Memory B cell (primary cell): Measurements from ENCODE around the gene SEH1L.
"Not testable (repeated sequence)": the region's sequence is repeated elsewhere in the genome, so short reads cannot be mapped to it uniquely, and the experiment has no call there.

Experiments used
- ATAC-seq: fragments of 150-1000 bp; cut with Tn5 transposase; 2 replicates; pipeline ENCODE4 v1.10.0; 2021; ENCODE audit warnings: low read depth, mild to moderate bottlenecking, moderate library complexity
- DNase-seq, 2 donors: peaks; one replicate each; pipeline ENCODE4 v3.0.0; 2022; ENCODE audit warnings: low spot score in 2 of 2
- H3K27ac Mint-ChIP-seq: one replicate; pipeline ENCODE4 v1.8.0; 2022; ENCODE audit warnings: mild to moderate bottlenecking, moderate library complexity, mixed read lengths
- H3K27me3 Mint-ChIP-seq: one replicate; pipeline ENCODE4 v1.8.0; 2022; ENCODE audit warnings: mixed read lengths
- H3K36me3 Mint-ChIP-seq: one replicate; pipeline ENCODE4 v1.8.0; 2022; ENCODE audit warnings: mild to moderate bottlenecking, mixed read lengths
- H3K4me1 Mint-ChIP-seq: one replicate; pipeline ENCODE4 v1.8.0; 2022; ENCODE audit warnings: mixed read lengths
- H3K4me3 Mint-ChIP-seq: one replicate; pipeline ENCODE4 v1.8.0; 2022; ENCODE audit warnings: mild to moderate bottlenecking, moderate library complexity, mixed read lengths
- H3K9me3 Mint-ChIP-seq: one replicate; pipeline ENCODE4 v1.8.0; 2022; ENCODE audit warnings: mixed read lengths

The SEH1L gene

DNA sequence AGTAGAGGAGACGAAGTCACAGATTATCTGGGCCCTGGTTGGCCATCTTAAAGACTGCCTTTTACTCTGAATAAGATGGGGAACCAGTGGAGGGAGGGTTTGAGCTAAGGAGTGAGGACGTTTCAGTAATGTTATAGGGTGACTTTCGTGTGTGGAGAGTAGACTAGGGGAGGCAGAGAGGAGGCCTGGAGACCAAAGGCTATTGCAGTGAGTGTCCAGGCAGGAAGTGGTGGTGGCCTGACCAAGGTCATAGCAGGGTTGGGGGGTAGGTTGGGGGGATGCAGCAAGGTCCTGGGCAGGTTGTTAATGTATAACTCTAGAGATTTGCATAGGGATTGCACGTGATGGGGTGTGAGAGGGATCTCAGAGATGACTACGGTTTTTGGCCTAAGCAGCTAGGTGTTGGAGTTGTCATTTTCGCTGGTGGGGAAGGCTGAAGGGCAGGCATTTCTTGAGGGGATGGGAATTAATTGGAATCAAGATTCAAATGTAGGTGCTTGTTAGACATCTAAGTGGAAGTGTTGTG, 48.2 kb downstream of the SEH1L start:
- ATAC-seq (no peak), DNase-seq (no peak)
- Mint-ChIP-seq H3K4me3 (no peak overlapping the region), H3K9me3 (no peaks in the 10 kb centered on the region), H3K4me1 (peaks cover 18% of the 10 kb centered on the region), H3K27me3 (no peaks in the 10 kb centered on the region), H3K36me3 (no peaks in the 10 kb centered on the region), H3K27ac (no peak overlapping the region)

DNA sequence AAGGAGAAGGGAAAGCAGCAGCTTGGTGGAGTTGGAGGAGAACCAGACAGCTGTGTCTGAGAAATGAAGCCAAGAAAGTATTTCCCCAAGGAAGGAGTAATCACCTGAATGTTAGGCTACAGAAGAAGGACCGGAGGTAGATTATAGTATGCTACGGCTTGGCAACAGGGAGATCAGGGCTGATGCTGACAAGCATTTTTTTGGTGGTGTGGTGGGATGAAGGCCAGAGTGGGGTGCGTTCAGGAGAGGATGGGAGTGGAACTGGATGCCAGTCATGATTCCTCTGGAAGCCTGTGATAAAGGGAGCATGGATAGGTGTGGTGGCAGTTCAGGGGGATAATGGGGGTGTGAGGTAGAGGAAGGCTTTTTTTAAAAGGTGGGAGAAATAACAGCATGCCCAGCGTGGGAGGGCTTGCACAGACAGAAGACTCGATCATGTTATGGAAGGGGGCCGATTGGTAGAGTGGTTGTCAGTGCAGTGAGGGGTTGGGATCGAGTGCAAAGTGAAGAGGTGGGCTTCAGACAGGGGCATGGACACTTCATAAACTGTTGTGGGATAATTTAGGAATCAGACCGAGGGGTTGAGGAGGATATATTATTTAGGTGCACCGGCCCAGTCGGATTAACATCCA, 49.0 kb downstream of the SEH1L start:
- H3K4me3 Mint-ChIP-seq = no peak overlapping the region
- ATAC-seq (no peak), DNase-seq (no peak)
- H3K36me3 Mint-ChIP-seq = no peaks in the 10 kb centered on the region
- H3K9me3 Mint-ChIP-seq = no peaks in the 10 kb centered on the region
- no peaks in the 10 kb centered on the region for H3K27me3 Mint-ChIP-seq
- no peak overlapping the region for H3K27ac Mint-ChIP-seq
- H3K4me1 Mint-ChIP-seq = peaks cover 16% of the 10 kb centered on the region

DNA sequence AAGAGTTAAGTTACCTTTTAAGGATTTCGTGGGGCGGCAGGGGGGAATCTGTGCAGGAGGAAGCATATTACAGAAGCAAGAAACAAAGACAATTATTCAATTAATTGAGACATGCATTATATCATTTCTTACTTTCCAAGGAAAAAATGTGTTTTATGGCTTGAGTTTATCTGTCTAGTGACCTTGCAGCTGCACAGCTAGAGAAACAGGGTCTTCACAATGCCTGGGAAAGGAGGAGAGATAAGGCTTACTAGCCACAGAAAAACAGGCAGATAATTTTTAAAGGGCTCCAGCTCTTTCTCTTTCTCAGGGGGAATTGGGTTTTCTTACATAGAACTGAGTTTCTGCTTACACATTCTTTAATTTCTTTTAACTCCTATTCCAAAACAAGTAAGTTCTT, 49.5 kb downstream of the SEH1L start:
- H3K27ac Mint-ChIP-seq, H3K9me3 Mint-ChIP-seq, H3K36me3 Mint-ChIP-seq, H3K27me3 Mint-ChIP-seq, ATAC-seq, DNase-seq, H3K4me3 Mint-ChIP-seq: not testable (repeated sequence)
- H3K4me1 Mint-ChIP-seq = peaks cover 11% of the 10 kb centered on the region

DNA sequence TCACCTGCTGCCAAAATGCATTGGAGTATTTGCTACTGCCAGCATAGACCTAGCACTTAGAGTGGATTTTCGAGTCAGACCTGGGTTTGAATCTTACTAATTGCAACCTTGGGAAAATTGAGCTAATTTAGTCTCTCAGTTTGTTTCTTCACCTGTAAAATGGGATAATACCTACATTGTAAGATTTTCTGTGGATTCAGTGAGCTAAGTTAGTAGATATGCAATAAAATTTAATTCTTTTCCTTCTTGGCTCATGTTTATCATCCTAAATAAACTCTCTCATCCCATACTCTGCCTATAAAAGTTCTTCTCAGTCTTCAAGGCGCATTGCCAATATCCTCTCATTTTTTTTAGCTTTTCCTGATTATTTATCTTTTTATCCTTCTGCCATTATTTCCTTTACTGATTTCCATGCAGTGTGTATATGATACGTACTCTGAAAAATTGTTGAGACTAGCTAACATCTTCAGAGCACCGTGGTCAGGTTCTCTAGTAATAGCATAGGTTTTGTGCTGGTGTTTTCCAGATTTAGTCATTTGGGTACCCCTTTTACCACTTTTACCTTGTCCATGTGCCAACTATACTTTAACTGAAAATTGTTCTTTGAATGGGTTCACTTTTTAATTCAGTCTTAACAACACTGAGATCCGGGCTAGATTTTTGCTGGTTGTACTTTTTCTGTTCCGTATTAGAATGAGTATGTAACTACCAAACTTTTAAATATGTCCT, 50.7 kb downstream of the SEH1L start:
- H3K36me3 Mint-ChIP-seq = no peaks in the 10 kb centered on the region
- no peaks in the 10 kb centered on the region for H3K9me3 Mint-ChIP-seq
- peaks cover 4% of the 10 kb centered on the region for H3K4me1 Mint-ChIP-seq
- ATAC-seq (no peak), DNase-seq (no peak)
- no peaks in the 10 kb centered on the region for H3K27me3 Mint-ChIP-seq
- H3K4me3 Mint-ChIP-seq = no peak overlapping the region
- peak overlapping the region; percentile 42 for H3K27ac Mint-ChIP-seq

GRCh38 chr18:13003466-13003896, 55.7 kb downstream of the SEH1L start:
- ATAC-seq (peak; percentile 46), DNase-seq (peak in 1 of 2 donors; percentile 3)
- Mint-ChIP-seq H3K27ac (no peak overlapping the region), H3K4me1 (peaks cover 8% of the 10 kb centered on the region), H3K9me3 (no peaks in the 10 kb centered on the region), H3K27me3 (no peaks in the 10 kb centered on the region), H3K4me3 (no peak overlapping the region), H3K36me3 (peaks cover 7% of the 10 kb centered on the region)

GRCh38 chr18:13004396-13004795, 56.6 kb downstream of the SEH1L start:
- H3K9me3 Mint-ChIP-seq = no peaks in the 10 kb centered on the region
- H3K36me3 Mint-ChIP-seq = peaks cover 8% of the 10 kb centered on the region
- ATAC-seq (no peak), DNase-seq (no peak)
- H3K27me3 Mint-ChIP-seq = no peaks in the 10 kb centered on the region
- peaks cover 5% of the 10 kb centered on the region for H3K4me1 Mint-ChIP-seq
- H3K4me3 Mint-ChIP-seq = no peak overlapping the region
- H3K27ac Mint-ChIP-seq = no peak overlapping the region

GRCh38 chr18:13005289-13005688, 57.5 kb downstream of the SEH1L start:
- Mint-ChIP-seq H3K36me3 (peaks cover 10% of the 10 kb centered on the region), H3K4me1 (peaks cover 5% of the 10 kb centered on the region), H3K27me3 (no peaks in the 10 kb centered on the region), H3K27ac (no peak overlapping the region), H3K4me3 (no peak overlapping the region), H3K9me3 (no peaks in the 10 kb centered on the region)
- DNase-seq (no peak), ATAC-seq (no peak)

DNA sequence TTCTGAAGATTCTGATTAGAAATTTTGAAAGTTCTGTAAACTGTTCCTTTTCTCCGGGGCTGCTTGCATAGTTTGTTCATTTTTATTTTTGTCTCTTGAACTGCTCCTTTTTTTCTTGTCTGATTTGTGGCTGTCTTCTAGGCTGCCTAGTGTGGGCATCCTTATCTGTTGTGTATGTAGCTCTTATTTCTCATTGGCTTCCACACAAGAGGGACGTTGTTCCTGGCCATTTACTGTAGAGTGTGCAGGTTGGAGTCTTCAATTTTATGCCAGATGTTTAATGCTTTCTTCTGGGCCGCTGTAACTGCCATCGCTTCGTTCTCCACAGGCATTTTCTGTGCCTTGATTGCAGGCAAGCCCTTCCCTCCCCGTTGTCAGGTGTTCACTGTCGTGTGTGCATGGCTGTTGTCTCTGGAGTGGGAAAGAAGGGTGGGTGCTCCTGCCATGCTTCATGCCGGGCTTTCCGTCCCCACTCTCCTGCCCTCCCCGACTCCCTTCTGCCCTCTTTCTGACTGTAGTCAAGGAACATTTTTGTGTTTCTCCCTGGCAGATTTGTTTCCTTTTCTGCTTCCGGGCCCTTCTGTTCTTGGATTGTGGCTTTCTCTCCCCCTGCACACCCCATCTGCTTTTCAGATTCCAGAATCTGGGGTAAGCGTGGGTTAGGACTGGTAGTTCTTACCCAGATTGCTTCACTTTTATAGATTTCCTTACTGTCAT, 58.9 kb downstream of the SEH1L start:
- Mint-ChIP-seq H3K9me3 (no peaks in the 10 kb centered on the region), H3K27me3 (no peaks in the 10 kb centered on the region), H3K36me3 (peaks cover 11% of the 10 kb centered on the region), H3K4me3 (no peak overlapping the region), H3K4me1 (peaks cover 5% of the 10 kb centered on the region), H3K27ac (no peak overlapping the region)
- no peak for ATAC-seq
- DNase-seq = no peak

- DNase-seq (no peak), ATAC-seq (no peak)
- peaks cover 5% of the 10 kb centered on the region for H3K4me1 Mint-ChIP-seq
- H3K9me3 Mint-ChIP-seq = no peaks in the 10 kb centered on the region
- no peak overlapping the region for H3K27ac Mint-ChIP-seq
- H3K36me3 Mint-ChIP-seq = peaks cover 13% of the 10 kb centered on the region
- H3K4me3 Mint-ChIP-seq = no peak overlapping the region
- no peaks in the 10 kb centered on the region for H3K27me3 Mint-ChIP-seq
Observed at GRCh38 chr18:13007248-13007560, 59.4 kb downstream of the SEH1L start.

GRCh38 chr18:13011719-13012118, 63.9 kb downstream of the SEH1L start:
- Mint-ChIP-seq H3K9me3 (no peaks in the 10 kb centered on the region), H3K4me1 (peaks cover 1% of the 10 kb centered on the region), H3K36me3 (peaks cover 32% of the 10 kb centered on the region), H3K27ac (no peak overlapping the region), H3K27me3 (no peaks in the 10 kb centered on the region), H3K4me3 (no peak overlapping the region)
- ATAC-seq = no peak
- DNase-seq = no peak

DNA sequence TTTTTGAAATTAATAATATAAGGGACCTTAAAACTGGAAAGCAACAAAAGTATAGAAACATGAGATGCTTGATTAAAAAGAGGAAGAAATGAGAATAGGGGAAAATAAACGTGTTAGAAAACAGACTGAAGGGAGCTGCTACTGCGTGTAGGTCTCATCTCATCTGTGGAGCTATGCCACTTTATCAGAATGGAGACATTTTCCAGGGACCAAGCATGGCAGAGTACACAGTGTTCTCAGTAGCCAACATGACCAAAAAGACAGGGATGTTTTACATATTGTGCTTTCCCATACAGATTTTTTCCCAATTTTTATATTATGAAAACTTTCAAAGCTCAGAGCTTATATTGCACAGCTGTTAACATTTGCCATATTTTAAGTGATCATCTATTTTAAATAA, 66.4 kb downstream of the SEH1L start:
- no peak for ATAC-seq
- Mint-ChIP-seq H3K4me1 (no peaks in the 10 kb centered on the region), H3K9me3 (no peaks in the 10 kb centered on the region), H3K4me3 (no peak overlapping the region), H3K27me3 (no peaks in the 10 kb centered on the region), H3K27ac (no peak overlapping the region), H3K36me3 (peaks cover 34% of the 10 kb centered on the region)
- no peak for DNase-seq

GRCh38 chr18:13014818-13015217, 67.0 kb downstream of the SEH1L start:
- peaks cover 34% of the 10 kb centered on the region for H3K36me3 Mint-ChIP-seq
- DNase-seq (no peak), ATAC-seq (no peak)
- H3K27me3 Mint-ChIP-seq = no peaks in the 10 kb centered on the region
- no peak overlapping the region for H3K27ac Mint-ChIP-seq
- no peak overlapping the region for H3K4me3 Mint-ChIP-seq
- no peaks in the 10 kb centered on the region for H3K9me3 Mint-ChIP-seq
- no peaks in the 10 kb centered on the region for H3K4me1 Mint-ChIP-seq

- H3K27ac Mint-ChIP-seq = no peak overlapping the region
Observed at GRCh38 chr18:13017247-13017875, 69.5 kb downstream of the SEH1L start.

GRCh38 chr18:13018374-13018773, 70.6 kb downstream of the SEH1L start:
- Mint-ChIP-seq H3K4me3 (no peak overlapping the region), H3K36me3 (peaks cover 44% of the 10 kb centered on the region), H3K4me1 (peaks cover 3% of the 10 kb centered on the region), H3K9me3 (no peaks in the 10 kb centered on the region), H3K27me3 (no peaks in the 10 kb centered on the region), H3K27ac (no peak overlapping the region)
- DNase-seq (no peak), ATAC-seq (no peak)

More at GRCh38 chr18:13017247-13017875, 69.5 kb downstream of the SEH1L start:
- Mint-ChIP-seq H3K4me1 (peaks cover 3% of the 10 kb centered on the region), H3K9me3 (no peaks in the 10 kb centered on the region), H3K4me3 (no peak overlapping the region), H3K36me3 (peaks cover 41% of the 10 kb centered on the region), H3K27me3 (no peaks in the 10 kb centered on the region)
- DNase-seq = no peak
- ATAC-seq = no peak
